ENCODE results near the gene CDH16. TPM values are rescaled to one million over a fixed set of nuclear protein-coding genes. Genes with fewer than 3 reads are reported as not detected.
"Not testable (repeated sequence)": the region's sequence is repeated elsewhere in the genome, so short reads cannot be mapped to it uniquely, and the experiment has no call there.

CDH16 gene
- total and polyA plus RNA-seq, 2 donors: 0.05 to 0.78 TPM

- Histone ChIP-seq H3K27me3 (ENCODE audit: control insufficient read depth in 2 of 2, insufficient read depth in 1 of 2, low read length in 1 of 2) (peaks cover 0 to 9% of the 10 kb centered on the region in 2 donors), H3K9me3 (ENCODE audit: control insufficient read depth in 2 of 2, insufficient read depth in 1 of 2, low read length in 1 of 2) (no peaks in the 10 kb centered on the region), H3K27ac (ENCODE audit: low read depth in 1 of 2, low read length in 1 of 2) (no peak within 1 kb of the TSS), H3K36me3 (ENCODE audit: control insufficient read depth in 2 of 2, insufficient read depth in 2 of 2, low read length in 1 of 2) (peaks cover 13 to 14% of the 10 kb centered on the region in 2 donors), H3K4me1 (ENCODE audit: control insufficient read depth in 2 of 2, insufficient read depth in 2 of 2, low read length in 2 of 2) (peaks cover 10 to 14% of the 10 kb centered on the region in 2 donors), H3K4me3 (ENCODE audit: low read length in 2 of 2) (peak within 1 kb of the TSS; percentile 67 to 81)
- DNase-seq (ENCODE audit: low read depth in 6 of 9, low spot score in 9 of 9): peak; percentile 77 to 97 (median 89)
- under 1% methylated on average over 58 of the region's 58 CpGs for WGBS
Observed at GRCh38 chr16:66880288-66881013, 38.2 kb downstream of the CDH16 start, which contains the start of gene PDP2. PDP2 (plus strand) TSS chr16:66880515; CDS start chr16:66884285, 3,770 bp downstream.

GRCh38 chr16:66878067-66878466, 40.6 kb downstream of the CDH16 start:
- 26% methylated on average over 5 of the region's 5 CpGs for WGBS
- no peak for DNase-seq (ENCODE audit: low read depth in 6 of 9, low spot score in 9 of 9)
- peaks cover 0 to 12% of the 10 kb centered on the region in 2 donors for H3K27me3 ChIP-seq (ENCODE audit: control insufficient read depth in 2 of 2, insufficient read depth in 1 of 2, low read length in 1 of 2)
- no peaks in the 10 kb centered on the region for H3K36me3 ChIP-seq (ENCODE audit: control insufficient read depth in 2 of 2, insufficient read depth in 2 of 2, low read length in 1 of 2)
- peaks cover 10 to 18% of the 10 kb centered on the region in 2 donors for H3K4me1 ChIP-seq (ENCODE audit: control insufficient read depth in 2 of 2, insufficient read depth in 2 of 2, low read length in 2 of 2)
- H3K27ac ChIP-seq (ENCODE audit: low read depth in 1 of 2, low read length in 1 of 2): no peak overlapping the region
- H3K4me3 ChIP-seq (ENCODE audit: low read length in 2 of 2): no peak overlapping the region
- H3K9me3 ChIP-seq (ENCODE audit: control insufficient read depth in 2 of 2, insufficient read depth in 1 of 2, low read length in 1 of 2): no peaks in the 10 kb centered on the region

- Histone ChIP-seq H3K27me3 (ENCODE audit: control insufficient read depth in 2 of 2, insufficient read depth in 1 of 2, low read length in 1 of 2) (peaks cover 0 to 14% of the 10 kb centered on the region in 2 donors), H3K27ac (ENCODE audit: low read depth in 1 of 2, low read length in 1 of 2) (no peak overlapping the region), H3K4me1 (ENCODE audit: control insufficient read depth in 2 of 2, insufficient read depth in 2 of 2, low read length in 2 of 2) (peaks cover 0 to 11% of the 10 kb centered on the region in 2 donors), H3K4me3 (ENCODE audit: low read length in 2 of 2) (no peak overlapping the region), H3K36me3 (ENCODE audit: control insufficient read depth in 2 of 2, insufficient read depth in 2 of 2, low read length in 1 of 2) (no peaks in the 10 kb centered on the region), H3K9me3 (ENCODE audit: control insufficient read depth in 2 of 2, insufficient read depth in 1 of 2, low read length in 1 of 2) (no peaks in the 10 kb centered on the region)
- DNase-seq (ENCODE audit: low read depth in 6 of 9, low spot score in 9 of 9): no peak
- 94% methylated on average over 1 of the region's 1 CpG for WGBS
Observed at GRCh38 chr16:66874079-66874775, 44.5 kb downstream of the CDH16 start.

- Histone ChIP-seq H3K4me3 (ENCODE audit: low read length in 2 of 2) (no peak overlapping the region), H3K36me3 (ENCODE audit: control insufficient read depth in 2 of 2, insufficient read depth in 2 of 2, low read length in 1 of 2) (no peaks in the 10 kb centered on the region), H3K27me3 (ENCODE audit: control insufficient read depth in 2 of 2, insufficient read depth in 1 of 2, low read length in 1 of 2) (peaks cover 0 to 14% of the 10 kb centered on the region in 2 donors), H3K27ac (ENCODE audit: low read depth in 1 of 2, low read length in 1 of 2) (no peak overlapping the region), H3K9me3 (ENCODE audit: control insufficient read depth in 2 of 2, insufficient read depth in 1 of 2, low read length in 1 of 2) (no peaks in the 10 kb centered on the region), H3K4me1 (ENCODE audit: control insufficient read depth in 2 of 2, insufficient read depth in 2 of 2, low read length in 2 of 2) (peaks cover 0 to 11% of the 10 kb centered on the region in 2 donors)
- no peak for DNase-seq (ENCODE audit: low read depth in 6 of 9, low spot score in 9 of 9)
Observed at GRCh38 chr16:66873685-66874055, 45.0 kb downstream of the CDH16 start.

GRCh38 chr16:66872943-66873684, 45.6 kb downstream of the CDH16 start:
- H3K9me3 ChIP-seq (ENCODE audit: control insufficient read depth in 2 of 2, insufficient read depth in 1 of 2, low read length in 1 of 2): no peaks in the 10 kb centered on the region
- peak in 8 of 9 donors; percentile 43 to 84 (median 66) for DNase-seq (ENCODE audit: low read depth in 6 of 9, low spot score in 9 of 9)
- peaks cover 0 to 7% of the 10 kb centered on the region in 2 donors for H3K4me1 ChIP-seq (ENCODE audit: control insufficient read depth in 2 of 2, insufficient read depth in 2 of 2, low read length in 2 of 2)
- H3K27me3 ChIP-seq (ENCODE audit: control insufficient read depth in 2 of 2, insufficient read depth in 1 of 2, low read length in 1 of 2): peaks cover 0 to 14% of the 10 kb centered on the region in 2 donors
- no peak overlapping the region for H3K27ac ChIP-seq (ENCODE audit: low read depth in 1 of 2, low read length in 1 of 2)
- WGBS: 4% methylated on average over 39 of the region's 39 CpGs
- H3K36me3 ChIP-seq (ENCODE audit: control insufficient read depth in 2 of 2, insufficient read depth in 2 of 2, low read length in 1 of 2): no peaks in the 10 kb centered on the region
- H3K4me3 ChIP-seq (ENCODE audit: low read length in 2 of 2): peak overlapping the region; percentile 24 to 34

- H3K27me3 ChIP-seq (ENCODE audit: control insufficient read depth in 2 of 2, insufficient read depth in 1 of 2, low read length in 1 of 2): peaks cover 0 to 14% of the 10 kb centered on the region in 2 donors
- no peak for DNase-seq (ENCODE audit: low read depth in 6 of 9, low spot score in 9 of 9)
- H3K4me1 ChIP-seq (ENCODE audit: control insufficient read depth in 2 of 2, insufficient read depth in 2 of 2, low read length in 2 of 2): peaks cover 0 to 7% of the 10 kb centered on the region in 2 donors
- H3K36me3 ChIP-seq (ENCODE audit: control insufficient read depth in 2 of 2, insufficient read depth in 2 of 2, low read length in 1 of 2): no peaks in the 10 kb centered on the region
- H3K4me3 ChIP-seq (ENCODE audit: low read length in 2 of 2): no peak overlapping the region
- no peak overlapping the region for H3K27ac ChIP-seq (ENCODE audit: low read depth in 1 of 2, low read length in 1 of 2)
- 65% methylated on average over 4 of the region's 4 CpGs for WGBS
- no peaks in the 10 kb centered on the region for H3K9me3 ChIP-seq (ENCODE audit: control insufficient read depth in 2 of 2, insufficient read depth in 1 of 2, low read length in 1 of 2)
Observed at GRCh38 chr16:66872559-66872942, 46.1 kb downstream of the CDH16 start.

- Histone ChIP-seq H3K9me3 (ENCODE audit: control insufficient read depth in 2 of 2, insufficient read depth in 1 of 2, low read length in 1 of 2) (no peaks in the 10 kb centered on the region), H3K27ac (ENCODE audit: low read depth in 1 of 2, low read length in 1 of 2) (no peak overlapping the region), H3K4me3 (ENCODE audit: low read length in 2 of 2) (no peak overlapping the region), H3K4me1 (ENCODE audit: control insufficient read depth in 2 of 2, insufficient read depth in 2 of 2, low read length in 2 of 2) (peaks cover 0 to 7% of the 10 kb centered on the region in 2 donors), H3K36me3 (ENCODE audit: control insufficient read depth in 2 of 2, insufficient read depth in 2 of 2, low read length in 1 of 2) (no peaks in the 10 kb centered on the region), H3K27me3 (ENCODE audit: control insufficient read depth in 2 of 2, insufficient read depth in 1 of 2, low read length in 1 of 2) (peaks cover 0 to 14% of the 10 kb centered on the region in 2 donors)
- DNase-seq (ENCODE audit: low read depth in 6 of 9, low spot score in 9 of 9): no peak
- WGBS: 97% methylated on average over 3 of the region's 3 CpGs
Observed at GRCh38 chr16:66871840-66872239, 46.8 kb downstream of the CDH16 start.

GRCh38 chr16:66871363-66871762, 47.3 kb downstream of the CDH16 start:
- H3K4me1 ChIP-seq (ENCODE audit: control insufficient read depth in 2 of 2, insufficient read depth in 2 of 2, low read length in 2 of 2); H3K36me3 ChIP-seq (ENCODE audit: control insufficient read depth in 2 of 2, insufficient read depth in 2 of 2, low read length in 1 of 2); H3K27ac ChIP-seq (ENCODE audit: low read depth in 1 of 2, low read length in 1 of 2); H3K4me3 ChIP-seq (ENCODE audit: low read length in 2 of 2); H3K9me3 ChIP-seq (ENCODE audit: control insufficient read depth in 2 of 2, insufficient read depth in 1 of 2, low read length in 1 of 2); DNase-seq (ENCODE audit: low read depth in 6 of 9, low spot score in 9 of 9): not testable (repeated sequence)
- peaks cover 0 to 14% of the 10 kb centered on the region in 2 donors for H3K27me3 ChIP-seq (ENCODE audit: control insufficient read depth in 2 of 2, insufficient read depth in 1 of 2, low read length in 1 of 2)
- 98% methylated on average over 2 of the region's 2 CpGs for WGBS

- no peak overlapping the region for H3K4me3 ChIP-seq (ENCODE audit: low read length in 2 of 2)
- H3K9me3 ChIP-seq (ENCODE audit: control insufficient read depth in 2 of 2, insufficient read depth in 1 of 2, low read length in 1 of 2): no peaks in the 10 kb centered on the region
- WGBS: 98% methylated on average over 1 of the region's 1 CpG
Observed at GRCh38 chr16:66869424-66869823, 49.3 kb downstream of the CDH16 start.

More at GRCh38 chr16:66869424-66869823, 49.3 kb downstream of the CDH16 start:
- DNase-seq (ENCODE audit: low read depth in 6 of 9, low spot score in 9 of 9): no peak
- Histone ChIP-seq H3K27me3 (ENCODE audit: control insufficient read depth in 2 of 2, insufficient read depth in 1 of 2, low read length in 1 of 2) (peaks cover 0 to 14% of the 10 kb centered on the region in 2 donors), H3K36me3 (ENCODE audit: control insufficient read depth in 2 of 2, insufficient read depth in 2 of 2, low read length in 1 of 2) (no peaks in the 10 kb centered on the region), H3K27ac (ENCODE audit: low read depth in 1 of 2, low read length in 1 of 2) (no peak overlapping the region), H3K4me1 (ENCODE audit: control insufficient read depth in 2 of 2, insufficient read depth in 2 of 2, low read length in 2 of 2) (peaks cover 0 to 7% of the 10 kb centered on the region in 2 donors)

All from thymus (tissue), 11 donors.